Tibial artery (tissue), 4 donors: Measurements from ENCODE around the gene RDH12.

Source experiments
- DNase-seq, 2 donors: peaks; one replicate each; pipeline ENCODE4 v3.0.0-alpha.2; 2019
- H3K27ac ChIP-seq, 2 donors: fragments of 200-600 bp; sonication (generic) in 1 of 2; 1 replicate in 1 of 2; 2 replicates in 1 of 2; pipeline ENCODE4 v1.5.1; 2018 to 2019; ENCODE audit warnings: mild to moderate bottlenecking in 1 of 2
- H3K27me3 ChIP-seq, 2 donors: fragments of 200-600 bp; sonication (generic) in 1 of 2; one replicate each; pipeline versions ENCODE4 v1.5.1 to v1.6.0; 2016 to 2019
- H3K36me3 ChIP-seq, 3 donors: fragments of 200-600 bp; sonication (generic) in 2 of 3; one replicate each; pipeline ENCODE4 v1.5.1; 2016 to 2019; ENCODE audit warnings: mild to moderate bottlenecking in 2 of 3
- H3K4me1 ChIP-seq, 4 donors: fragments of 200-600 bp; sonication (generic) in 2 of 4; 1 replicate in 3 of 4; 2 replicates in 1 of 4; pipeline ENCODE4 v1.5.1; 2016 to 2019
- H3K4me3 ChIP-seq, 2 donors: fragments of 200-600 bp; sonication (generic) in 1 of 2; 1 replicate in 1 of 2; 2 replicates in 1 of 2; pipeline ENCODE4 v1.5.1; 2018 to 2019; ENCODE audit warnings: mild to moderate bottlenecking in 2 of 2
- H3K9me3 ChIP-seq, 3 donors: fragments of 200-600 bp; sonication (generic) in 1 of 3; one replicate each; pipeline ENCODE4 v1.5.1; 2016 to 2019
- CTCF ChIP-seq, 2 experiments: fragments of 200-600 bp in 1 of 2; fragments of 450-650 bp in 1 of 2; IDR thresholded peaks; one replicate each; pipeline ENCODE4 v1.5.1; 2017 to 2019; ENCODE audit warnings: antibody characterized with exemption in 2 of 2, mild to moderate bottlenecking in 1 of 2, moderate library complexity in 1 of 2
- intact Hi-C: fragments of 100-400 bp; cut with DNase I; formaldehyde crosslinking; loops from one replicate; pipeline ENCODE4 v1.15.0; 2023; ENCODE audit warnings: low total_unique reads

The RDH12 gene

DNA sequence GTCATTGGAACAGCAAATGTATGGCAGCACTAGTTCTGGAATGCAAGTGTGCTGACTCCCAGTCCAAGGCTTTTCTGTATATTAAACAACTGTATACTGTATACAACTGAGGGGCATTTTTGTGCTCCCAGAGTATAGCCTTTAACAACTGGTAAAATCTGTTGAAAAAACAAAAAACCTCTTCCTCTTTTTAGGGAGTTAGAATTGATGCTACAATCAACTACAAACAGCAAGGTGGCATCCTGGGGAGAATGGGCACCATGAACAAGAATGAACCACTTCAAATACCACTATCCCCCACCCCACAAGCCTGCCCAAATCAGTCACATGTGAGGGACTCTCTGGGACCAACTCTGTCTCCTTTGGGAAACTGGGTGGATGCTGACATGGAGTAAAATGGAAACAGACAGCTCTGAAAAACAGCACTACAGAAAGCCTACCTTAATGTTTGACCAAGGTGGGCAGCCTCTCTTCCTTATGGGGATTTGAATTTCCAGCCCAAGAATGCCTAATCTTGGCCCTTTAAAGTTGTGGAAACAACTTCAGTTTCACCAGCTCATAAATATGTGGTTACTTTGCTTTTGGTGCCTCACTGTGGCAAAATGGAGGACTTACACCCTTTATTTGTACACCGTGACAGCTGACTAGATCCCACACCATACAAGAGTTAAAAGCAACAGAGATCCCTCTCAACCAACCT, 34.8 kb upstream of the RDH12 start:
- Histone ChIP-seq H3K4me3 (no peak overlapping the region), H3K4me1 (peaks cover 0 to 16% (median 3%) of the 10 kb centered on the region in 4 donors), H3K9me3 (no peaks in the 10 kb centered on the region), H3K36me3 (no peaks in the 10 kb centered on the region), H3K27ac (no peak overlapping the region), H3K27me3 (no peaks in the 10 kb centered on the region)
- intact Hi-C loops = loop anchor here (5.0 kb wide), 1 partner anchor 50 kb away; the partner anchor contains the start of gene ARG2
- no peak for DNase-seq
- peak; percentile 49 to 74 for TF ChIP-seq CTCF (IDR thresholded peaks at IDR 0.05)

DNA sequence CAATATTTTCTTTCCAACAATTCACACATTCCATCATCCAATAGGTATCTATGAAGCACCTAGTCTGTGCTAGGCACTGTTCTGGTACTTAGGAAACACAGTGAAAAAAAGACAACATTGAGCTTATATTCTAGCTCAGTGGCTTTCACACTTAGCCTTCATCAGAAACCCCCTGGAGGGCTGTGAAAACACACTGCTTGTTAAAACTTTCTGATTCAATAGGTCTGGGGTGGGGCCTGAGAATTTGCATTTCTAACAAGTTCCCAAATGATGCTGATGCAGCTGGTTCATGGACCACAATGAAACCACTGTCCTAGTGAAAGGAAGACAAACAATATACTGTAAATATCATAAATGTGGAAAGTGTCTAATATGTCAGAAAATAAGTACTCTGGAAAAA, 33.1 kb upstream of the RDH12 start:
- H3K36me3 ChIP-seq = no peaks in the 10 kb centered on the region
- no peaks in the 10 kb centered on the region for H3K9me3 ChIP-seq
- intact Hi-C loops = loop anchor here (5.0 kb wide), 1 partner anchor 51 kb away; the partner anchor contains the start of gene ARG2
- no peak for TF ChIP-seq CTCF (IDR thresholded peaks at IDR 0.05)
- H3K27ac ChIP-seq = no peak overlapping the region
- DNase-seq = no peak
- no peak overlapping the region for H3K4me3 ChIP-seq
- no peaks in the 10 kb centered on the region for H3K27me3 ChIP-seq
- peaks cover 0 to 33% (median 17%) of the 10 kb centered on the region in 4 donors for H3K4me1 ChIP-seq

DNA sequence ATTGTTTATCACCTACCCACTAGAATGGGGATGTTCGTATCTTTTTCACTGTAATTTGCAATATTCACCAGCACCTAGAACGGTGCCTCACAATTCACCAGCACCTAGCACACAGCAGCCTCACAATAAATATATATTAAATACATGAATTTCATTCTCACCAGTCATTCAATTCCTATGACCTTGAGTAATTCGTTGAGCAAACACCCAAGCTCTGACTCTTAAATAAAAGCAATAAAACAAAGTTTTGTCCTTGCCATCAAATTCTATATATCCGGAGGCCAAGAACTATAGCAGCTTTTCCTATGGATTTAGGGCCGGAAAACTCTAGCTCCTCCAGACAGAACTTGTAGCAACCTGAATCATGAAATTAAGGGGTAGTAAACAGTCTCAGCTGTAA, 28.2 kb upstream of the RDH12 start:
- Histone ChIP-seq H3K4me3 (peak overlapping the region; percentile 83 to 94), H3K4me1 (peaks cover 0 to 36% (median 22%) of the 10 kb centered on the region in 4 donors), H3K9me3 (no peaks in the 10 kb centered on the region), H3K27ac (peak overlapping the region; percentile 96 to 97), H3K36me3 (peaks cover 0 to 10% (median 0%) of the 10 kb centered on the region in 3 donors), H3K27me3 (no peaks in the 10 kb centered on the region)
- TF ChIP-seq CTCF (IDR thresholded peaks at IDR 0.05) = no peak
- intact Hi-C loops = no loop called here
- no peak for DNase-seq

- Histone ChIP-seq H3K36me3 (peaks cover 0 to 10% (median 0%) of the 10 kb centered on the region in 3 donors), H3K27me3 (no peaks in the 10 kb centered on the region), H3K4me3 (peak overlapping the region; percentile 83 to 94), H3K9me3 (no peaks in the 10 kb centered on the region), H3K4me1 (peaks cover 0 to 36% (median 22%) of the 10 kb centered on the region in 4 donors), H3K27ac (peak overlapping the region; percentile 96 to 97)
- intact Hi-C loops = no loop called here
- peak; percentile 58 to 83 for DNase-seq
- peak in 1 of 2 experiments; percentile 6 for TF ChIP-seq CTCF (IDR thresholded peaks at IDR 0.05)
Observed at GRCh38 chr14:67674139-67674479, 27.6 kb upstream of the RDH12 start.

DNA sequence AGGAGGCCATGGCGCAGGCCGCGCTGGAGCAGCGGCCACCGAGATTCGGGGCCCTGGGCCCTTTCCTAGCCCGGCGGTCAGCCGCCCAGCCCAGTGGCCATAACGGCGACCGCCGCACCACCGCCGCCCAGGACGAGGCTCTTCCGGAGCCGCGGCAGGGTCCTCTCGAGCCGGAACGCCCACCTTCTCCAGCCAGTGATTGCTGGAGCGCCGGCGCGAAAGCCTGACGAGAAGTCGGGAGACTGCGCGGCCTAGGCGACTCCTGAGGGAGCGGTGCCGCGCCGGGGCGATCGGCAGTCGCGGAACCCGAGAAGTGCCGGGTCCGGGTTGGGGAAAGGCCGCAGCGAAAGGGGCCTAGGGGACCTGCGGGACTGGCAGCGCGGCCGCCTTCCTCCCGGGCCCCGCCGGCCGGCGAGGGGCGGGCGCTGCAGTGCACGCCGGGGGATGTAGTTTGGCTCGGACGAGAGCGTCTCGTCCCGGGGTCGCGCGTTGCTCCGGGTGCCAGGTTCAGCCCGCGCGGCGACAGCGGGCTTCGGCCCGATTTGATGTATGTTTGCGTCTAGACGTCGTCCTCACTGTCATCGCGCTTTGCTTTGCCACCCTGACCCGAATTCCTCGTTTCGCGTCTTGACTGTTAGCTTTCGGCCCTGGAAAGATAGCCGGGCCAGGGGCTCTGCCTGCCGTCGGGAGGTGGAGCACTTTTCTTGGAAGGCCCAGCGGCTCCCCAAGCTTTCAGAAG, 27.0 kb upstream of the RDH12 start, which contains the start of gene VTI1B:
VTI1B (minus strand) TSS at position 153 of the 739 bp plus-strand sequence; CDS start at position 10, 143 bp downstream.
- intact Hi-C loops = no loop called here
- TF ChIP-seq CTCF (IDR thresholded peaks at IDR 0.05) = no peak
- Histone ChIP-seq H3K4me1 (peaks cover 0 to 36% (median 22%) of the 10 kb centered on the region in 4 donors), H3K36me3 (peaks cover 0 to 10% (median 0%) of the 10 kb centered on the region in 3 donors), H3K27ac (peak within 1 kb of the TSS; percentile 96 to 97), H3K4me3 (peak within 1 kb of the TSS; percentile 83 to 94), H3K9me3 (no peaks in the 10 kb centered on the region), H3K27me3 (no peaks in the 10 kb centered on the region)
- DNase-seq = peak; percentile 68 to 88
